HG02571 (cell line): Measurements from ENCODE around the gene ADGRA1.

Experiments
- ATAC-seq: cut with Tn5 transposase; IDR thresholded peaks from one replicate; pipeline ENCODE4 v1.9.1; 2021; ENCODE audit warnings: mild to moderate bottlenecking, moderate library complexity; ENCODE audit not compliant: unreplicated experiment

The ADGRA1 gene

DNA sequence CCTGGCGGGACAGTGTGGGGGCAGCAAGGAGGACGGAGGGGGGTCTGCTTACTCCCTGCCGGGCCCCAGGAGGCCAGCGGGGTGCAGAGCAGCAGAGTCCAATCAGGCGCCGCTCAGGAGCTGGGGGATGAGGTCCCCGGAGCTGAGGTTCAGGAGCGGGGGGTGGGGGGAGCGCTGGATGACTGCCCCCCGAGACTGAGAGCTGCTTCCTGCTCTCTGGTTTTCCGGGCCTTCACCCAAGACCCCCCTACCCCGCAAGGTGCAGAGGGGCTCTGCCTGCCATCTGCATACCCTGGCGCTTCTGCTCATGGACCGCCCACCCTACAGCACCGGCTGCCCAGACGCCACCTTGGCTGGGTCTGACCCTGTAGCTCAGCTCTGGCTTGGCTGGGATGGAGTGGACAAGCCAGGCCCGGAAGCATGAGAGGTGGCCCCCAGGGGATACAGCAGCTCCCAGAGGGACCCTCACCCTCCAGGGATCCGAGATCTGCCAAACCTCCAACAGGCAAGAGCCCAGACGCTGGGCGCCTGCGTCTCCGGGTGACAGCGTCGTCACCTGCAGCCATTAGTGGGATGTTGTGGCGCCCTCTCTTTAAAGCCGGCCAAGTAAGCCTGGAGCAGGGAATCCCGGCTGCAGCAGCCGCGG is 73.2 kb downstream of the ADGRA1 start:
- ATAC-seq = no peak

DNA sequence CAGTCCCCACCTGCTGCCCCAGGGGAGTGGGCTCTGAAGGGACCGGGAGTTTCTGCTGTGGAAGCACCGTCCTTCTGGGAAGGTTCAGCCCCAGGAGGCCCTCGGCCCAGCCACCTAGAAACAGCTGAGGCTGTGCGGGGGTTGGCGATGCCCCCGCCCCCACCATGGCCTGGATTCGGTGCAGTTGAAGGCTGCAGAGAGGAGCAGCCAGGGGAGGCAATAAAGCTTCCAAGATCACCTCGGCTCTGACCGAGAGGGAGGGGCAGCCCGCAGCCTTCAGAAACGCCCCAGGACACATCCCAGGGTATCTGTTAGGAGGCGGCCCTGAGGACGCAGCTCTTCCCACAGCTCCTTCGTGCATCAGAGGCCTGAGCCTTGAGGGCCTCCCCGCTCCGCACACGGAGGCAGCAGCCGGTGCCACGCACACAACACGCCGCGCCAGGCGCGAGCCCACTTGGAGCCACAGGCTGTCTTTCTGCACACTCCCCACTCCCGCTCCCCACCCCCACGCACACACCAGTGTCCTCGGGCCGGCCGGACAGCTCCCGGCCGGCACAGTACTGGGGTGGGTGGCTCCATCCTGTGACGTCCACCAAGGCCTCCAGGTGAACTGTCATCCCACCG is 73.9 kb downstream of the ADGRA1 start:
- ATAC-seq = no peak

DNA sequence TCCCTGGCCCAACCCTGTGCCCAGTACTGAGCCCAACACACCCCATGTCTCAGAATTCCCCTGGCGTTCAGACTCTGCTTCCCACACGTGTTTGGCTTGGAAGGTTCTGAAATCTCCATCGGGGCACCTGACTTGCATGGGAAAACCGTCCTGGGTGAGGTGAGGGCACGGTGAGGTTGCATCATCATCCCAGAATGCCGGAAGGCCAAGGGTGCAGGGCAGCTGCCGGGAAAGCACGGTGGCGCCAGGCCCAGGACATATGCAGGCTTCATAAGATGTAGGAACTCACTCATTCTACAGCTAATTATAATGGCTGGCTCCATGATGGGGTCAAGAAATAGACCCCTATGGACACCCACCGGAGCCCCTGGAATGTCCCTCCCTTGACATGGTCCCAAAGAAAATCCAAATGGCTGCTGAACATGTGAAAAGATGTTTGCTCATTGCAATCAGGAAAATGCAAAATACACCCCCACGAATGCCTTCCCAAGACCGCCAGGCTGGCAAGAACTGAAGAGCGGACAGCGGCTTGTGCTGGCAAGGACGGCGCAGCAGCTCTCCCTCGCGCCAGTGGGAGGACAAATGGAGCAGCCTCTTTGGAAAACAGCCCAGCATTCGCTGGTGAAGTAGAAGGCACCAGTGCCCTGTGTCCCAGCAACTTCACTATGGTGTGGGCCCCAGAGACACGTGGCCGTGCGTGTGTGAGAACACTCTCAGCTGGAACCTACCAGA is 74.6 kb downstream of the ADGRA1 start:
- no peak for ATAC-seq

DNA sequence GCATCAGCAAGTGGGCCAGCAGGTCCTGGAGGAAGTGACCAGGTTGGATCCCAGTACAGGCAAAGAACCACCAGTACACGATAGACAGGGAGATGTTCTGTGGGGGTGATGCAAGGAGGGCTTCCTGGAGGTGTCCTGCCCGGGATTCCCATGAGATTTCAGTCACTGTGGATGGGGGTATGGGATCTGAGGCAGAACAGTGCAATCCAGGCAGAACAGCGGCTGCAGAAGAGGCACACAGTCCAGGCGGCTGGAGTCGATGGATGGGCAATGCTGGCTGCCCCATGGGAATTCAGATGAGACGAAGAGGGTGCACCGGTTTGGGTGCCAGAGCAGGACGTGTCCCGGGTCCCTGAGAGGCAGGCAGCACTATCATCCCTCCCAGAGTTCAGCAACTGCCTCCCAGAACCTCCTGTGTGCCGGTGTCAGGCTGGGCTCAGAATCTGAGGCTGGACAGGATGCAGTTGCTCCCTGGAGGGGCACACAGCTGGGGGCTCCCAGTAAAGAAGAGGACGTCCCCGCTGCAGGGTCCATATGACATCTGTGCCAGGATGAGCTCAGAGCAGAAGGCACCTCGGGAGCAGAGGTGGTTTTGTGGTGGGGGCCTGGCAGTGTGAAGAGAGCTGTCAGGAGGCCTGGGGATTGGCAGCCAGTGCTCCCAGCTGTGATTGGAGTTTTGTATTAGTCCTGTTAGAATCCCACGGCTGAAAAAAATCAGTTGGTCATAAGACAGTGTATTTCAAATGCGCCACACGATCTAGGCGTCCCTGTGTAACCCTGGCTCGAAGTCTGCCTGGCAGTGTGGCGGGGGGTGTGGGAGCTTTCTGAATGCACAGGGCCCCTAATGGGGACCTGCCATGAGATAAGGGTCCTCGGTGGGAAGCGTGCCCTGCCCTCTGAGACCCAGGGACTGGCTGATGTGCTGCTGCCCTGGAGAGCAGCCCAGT is 75.5 kb downstream of the ADGRA1 start:
- ATAC-seq = no peak

DNA sequence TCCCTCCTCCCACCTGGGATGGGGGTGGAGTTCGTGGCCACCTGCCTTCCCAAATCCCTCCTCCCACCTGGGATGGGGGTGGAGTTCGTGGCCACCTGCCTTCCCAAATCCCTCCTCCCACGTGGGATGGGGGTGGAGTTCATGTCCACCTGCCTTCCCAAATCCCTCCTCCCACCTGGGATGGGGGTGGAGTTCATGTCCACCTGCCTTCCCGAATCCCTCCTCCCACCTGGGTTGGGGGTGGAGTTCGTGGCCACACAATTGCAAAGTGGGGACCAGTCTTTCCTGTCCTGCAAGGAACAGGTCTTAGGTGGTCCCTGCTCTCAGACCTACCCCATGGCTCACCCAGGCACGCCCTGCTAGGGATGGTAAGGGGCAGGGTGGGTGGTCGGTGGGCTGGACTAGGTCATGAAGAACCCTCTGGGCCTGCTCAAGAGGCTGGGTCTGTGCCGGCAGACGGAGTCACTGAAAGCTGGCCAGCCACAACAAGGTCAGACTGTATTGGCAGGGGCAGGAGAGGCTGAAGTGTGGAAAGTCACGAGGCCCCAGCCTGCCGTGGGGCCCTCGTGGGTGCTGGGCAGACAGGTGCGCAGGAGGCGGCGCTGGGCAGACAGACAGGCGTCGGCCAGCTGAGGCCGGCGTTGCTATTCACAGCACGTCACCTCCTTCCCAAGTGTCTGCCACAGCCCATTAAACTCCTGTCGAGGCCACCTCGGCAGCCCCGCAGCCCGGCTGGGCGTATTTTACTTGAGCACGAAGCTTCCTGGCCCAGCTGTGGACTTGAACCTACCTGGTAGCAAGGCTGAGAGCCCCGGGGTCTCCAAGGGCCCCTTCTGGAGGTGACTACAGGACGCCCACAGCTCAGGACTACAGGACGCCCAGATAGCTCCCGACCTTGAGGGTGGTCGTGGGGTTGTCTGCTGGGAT is 76.4 kb downstream of the ADGRA1 start:
- ATAC-seq = no peak

DNA sequence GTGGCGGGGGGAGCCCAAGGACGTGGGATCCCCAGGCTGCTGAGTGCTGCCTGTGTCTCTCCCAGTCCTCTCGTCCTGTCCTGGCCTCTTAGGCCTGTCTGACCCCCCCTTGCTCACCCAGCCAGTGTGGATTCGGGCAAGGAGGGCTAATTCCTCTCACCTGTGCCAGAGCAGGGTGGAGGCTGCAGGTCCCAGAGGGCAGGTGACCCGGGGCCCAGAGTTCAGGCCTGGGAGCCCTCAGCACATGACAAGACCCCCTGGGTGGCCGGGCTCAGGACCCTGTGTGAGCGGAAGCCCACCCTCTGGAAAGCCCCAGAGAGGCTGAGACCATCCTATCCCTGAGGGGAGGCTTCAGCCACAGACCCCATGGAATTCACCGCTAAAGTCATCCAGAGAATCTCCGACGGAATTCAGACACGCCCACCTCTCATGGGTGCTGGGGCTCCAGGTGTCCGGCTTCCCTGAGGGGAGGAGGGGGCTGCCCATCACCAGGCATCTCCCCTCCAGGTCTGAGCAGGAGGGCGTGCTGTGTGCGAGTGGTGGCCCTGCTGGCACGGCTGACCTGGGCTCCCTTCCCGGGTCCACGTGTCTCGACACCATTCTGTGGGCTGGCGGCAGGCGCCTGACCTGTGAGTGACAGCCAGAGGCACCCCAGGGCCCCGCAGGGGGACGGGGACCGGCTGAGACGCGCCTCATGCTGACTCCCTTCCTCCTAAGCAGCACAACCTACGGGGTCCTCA is 77.3 kb downstream of the ADGRA1 start:
- ATAC-seq = no peak

DNA sequence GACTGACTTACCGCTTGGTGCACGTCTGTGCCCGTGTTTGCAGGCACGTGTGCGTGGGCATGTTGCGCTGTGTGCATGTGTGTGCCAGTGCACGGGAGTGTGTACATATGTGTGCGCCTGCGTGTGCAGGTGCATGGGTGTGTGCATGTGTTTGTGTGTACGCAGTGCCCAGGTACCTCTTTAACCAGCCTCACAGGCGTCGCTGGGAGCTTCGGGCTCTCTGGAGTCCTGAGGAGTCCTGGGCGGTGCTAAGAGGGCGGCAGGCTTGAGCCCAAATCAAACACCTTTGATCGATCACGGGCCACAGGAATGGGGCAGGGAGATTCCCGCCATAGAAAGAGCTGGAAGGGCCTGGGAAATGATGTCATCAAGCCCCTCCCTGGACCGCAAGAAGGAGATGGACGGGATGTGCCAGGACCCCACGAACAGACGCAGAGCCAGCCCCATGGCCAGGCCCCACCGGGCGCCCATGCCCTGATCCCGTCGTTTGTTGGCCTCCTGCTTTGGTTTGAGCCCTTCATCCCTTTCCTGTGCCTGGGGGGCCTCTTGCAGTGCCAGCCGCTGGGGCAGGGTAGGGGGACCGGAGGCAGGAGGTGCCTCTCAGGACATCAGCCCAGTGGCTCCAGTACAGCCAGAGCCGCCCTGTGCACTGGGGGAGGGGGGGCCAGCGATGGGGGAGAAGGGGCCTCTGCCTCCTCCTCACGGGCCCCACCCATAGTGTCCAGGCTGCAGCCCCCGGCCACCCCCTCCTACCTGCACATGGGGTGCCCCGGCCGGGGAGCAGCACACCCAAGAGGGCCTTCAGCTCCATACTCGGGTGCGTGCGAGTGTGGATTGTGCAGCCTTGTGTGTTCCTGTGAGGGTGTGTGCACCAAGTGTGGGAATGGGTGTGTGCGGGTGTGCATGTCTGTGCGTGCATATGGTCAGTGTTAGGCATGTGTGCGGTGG is 78.1 kb downstream of the ADGRA1 start:
- no peak for ATAC-seq

DNA sequence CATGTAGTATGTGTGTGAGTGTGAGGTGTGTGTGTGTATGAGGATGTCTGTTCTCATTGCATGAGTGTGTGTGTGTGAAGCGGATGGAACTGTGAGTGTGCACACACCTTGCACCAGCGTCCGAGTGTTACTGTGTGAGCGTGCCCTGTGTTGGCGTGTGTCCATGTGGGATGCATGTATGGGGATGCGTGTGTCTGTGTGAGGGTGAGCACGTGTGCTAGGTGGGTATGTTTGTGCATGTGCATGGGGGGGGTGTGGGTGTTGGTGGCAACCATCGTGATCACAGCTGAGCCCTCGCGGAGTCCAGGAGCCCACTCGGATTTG is 78.7 kb downstream of the ADGRA1 start:
- no peak for ATAC-seq

DNA sequence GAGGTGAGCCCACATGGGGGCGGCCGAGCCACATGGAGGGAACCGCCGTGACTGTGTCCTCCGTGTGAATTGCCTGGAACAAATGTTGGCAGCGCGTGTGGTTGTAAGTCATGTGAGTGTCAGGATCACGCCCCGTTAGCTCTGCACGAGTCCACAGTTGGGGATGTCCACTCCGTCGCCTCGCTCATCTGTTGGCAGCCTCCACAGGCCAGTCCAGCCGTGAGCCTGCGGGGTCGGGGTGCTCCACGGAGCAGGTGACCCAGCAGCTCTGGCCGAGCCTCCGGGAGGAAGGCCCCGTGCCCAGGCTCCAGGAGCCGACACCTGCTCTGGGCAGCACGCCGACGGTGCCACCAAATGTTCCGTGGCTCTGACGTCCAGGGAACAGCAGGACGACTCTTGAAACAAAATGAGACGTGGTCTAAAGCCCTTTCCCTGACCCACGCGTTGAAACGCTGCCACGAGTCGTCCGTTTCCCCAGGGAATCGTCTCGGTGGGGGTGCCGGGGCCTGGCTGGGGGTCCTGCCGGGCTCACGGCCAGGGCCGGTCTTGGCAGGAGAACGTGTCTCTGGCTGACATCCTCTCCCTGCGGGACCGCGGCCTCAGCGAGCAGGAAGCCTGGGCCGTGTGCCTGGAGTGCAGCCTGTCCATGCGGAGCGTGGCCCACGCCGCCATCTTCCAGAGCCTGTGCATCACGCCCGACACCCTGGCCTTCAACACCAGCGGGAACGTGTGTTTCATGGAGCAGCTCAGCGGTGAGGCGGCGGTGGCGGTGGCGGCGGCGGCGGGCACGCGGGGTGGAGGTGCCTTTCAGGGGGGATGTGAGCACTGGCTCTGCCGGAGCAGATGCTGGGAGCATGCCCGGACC is 79.3 kb downstream of the ADGRA1 start:
- ATAC-seq = no peak

DNA sequence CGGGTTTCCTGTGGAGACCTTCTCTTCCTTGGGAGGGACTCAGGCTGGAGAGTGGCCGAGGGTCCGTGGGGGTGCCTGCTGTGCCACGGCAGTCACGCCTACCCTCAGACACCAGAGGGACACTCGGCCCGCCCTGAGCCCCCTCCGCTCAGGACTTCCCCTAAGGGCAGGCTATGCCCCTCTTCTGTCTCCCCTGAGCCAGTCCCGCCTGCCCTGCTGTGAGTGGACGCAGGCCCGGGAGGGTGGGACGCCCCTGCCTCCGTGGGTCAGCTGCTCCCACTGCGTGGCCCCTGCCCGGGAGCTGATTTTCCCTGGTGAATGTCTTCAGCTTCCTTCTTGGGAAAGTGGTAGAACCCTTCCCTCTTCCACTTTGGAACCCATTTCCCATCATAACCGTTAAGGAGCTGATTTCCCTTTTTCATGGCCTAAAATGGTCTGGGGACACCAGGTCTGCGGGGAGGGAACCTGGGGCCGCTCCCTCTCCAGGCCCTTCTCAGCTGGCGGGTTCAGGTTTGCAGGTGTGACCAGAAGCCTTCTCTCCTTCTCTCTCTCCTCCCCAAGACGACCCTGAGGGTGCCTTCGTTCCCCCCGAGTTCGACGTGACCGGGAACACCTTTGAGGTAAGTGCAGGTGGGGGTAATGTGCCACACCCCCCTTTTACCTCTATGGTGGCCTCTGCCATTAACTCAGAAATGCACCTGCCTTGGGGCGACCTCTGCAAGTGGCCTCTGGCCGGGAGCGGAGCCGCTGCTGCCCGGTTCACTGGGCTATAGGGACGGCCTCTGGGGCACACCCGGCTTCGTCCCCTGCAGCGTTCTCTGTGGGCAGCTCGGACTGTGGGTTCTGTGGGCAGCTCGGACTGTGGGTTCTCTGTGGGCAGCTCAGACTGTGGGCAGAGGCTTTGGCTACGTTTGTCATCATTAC is 80.2 kb downstream of the ADGRA1 start:
- ATAC-seq = no peak

DNA sequence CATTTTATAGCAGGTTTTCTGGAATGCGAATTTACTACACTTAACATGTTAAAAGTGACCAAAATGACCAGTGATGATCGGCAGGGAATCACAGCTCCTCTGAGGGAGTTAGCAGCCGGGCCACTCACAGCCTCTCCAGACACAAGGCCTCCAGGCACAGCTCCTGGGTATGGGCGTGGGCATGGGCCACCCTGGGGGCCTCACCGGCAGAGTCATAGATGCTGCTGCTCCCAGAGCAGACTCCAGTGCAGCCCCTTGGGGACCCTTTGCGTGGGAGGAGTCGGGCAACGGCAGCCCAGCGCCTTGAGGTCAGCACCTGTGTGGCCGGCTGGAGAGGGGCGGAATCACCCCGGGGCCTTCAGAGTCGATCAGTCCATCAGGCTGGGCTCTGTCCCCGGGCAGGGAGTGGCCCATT is 80.9 kb downstream of the ADGRA1 start:
- ATAC-seq = no peak

DNA sequence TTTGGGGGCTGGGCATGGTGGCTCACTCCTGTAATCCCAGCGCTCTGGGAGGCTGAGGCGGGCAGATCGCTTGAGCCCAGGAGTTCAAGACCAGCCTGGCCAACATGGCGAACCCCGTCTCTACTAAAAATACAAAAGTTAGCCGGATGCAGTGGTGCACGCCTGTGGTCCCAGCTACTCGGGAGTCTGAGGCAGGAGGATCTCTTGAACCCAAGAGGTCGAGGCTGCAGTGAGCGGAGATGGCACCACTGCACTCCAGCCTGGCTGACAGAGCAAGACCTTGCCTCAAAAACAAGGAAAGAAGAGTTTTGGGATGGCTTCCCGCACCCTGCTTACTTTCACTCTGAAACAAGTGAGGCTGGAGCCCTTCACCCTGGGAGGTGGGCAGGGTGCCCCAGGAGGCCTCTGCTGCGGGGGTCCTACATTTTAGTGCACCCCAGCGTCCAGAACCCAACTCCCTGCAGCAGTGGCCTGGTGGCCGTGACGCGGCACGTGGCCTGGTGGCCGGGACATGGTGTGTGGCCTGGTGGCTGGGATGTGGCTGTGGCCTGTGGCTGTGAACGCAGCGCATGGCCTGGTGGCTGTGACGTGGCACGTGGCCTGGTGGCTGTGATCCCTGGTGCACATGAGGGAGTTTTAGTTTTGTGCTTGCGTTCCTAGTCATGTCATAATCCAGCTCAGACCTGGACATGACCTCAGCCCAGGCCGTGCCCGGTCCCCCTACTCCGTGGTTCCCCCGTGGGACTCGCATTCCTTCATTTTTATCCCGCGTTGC is 81.6 kb downstream of the ADGRA1 start:
- ATAC-seq = no peak

DNA sequence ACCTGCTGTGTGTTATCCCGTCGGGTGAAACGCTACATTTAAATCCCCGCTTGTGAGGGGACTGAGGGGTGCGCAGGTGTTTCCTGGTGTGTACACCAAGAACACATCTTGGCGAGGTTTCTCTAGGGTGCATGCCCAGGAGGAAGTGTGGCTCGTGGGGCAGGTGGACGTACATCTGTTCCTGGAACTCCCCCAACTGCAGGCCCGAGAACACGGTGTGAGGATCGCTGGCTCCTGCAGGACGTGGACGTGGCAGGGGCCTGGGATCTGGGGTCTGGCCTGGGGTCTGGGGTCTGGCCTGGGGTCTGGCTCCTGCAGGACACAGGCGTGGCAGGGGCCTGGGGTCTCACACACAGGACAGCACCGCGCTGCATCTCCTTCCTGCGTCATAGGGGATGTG is 82.4 kb downstream of the ADGRA1 start:
- ATAC-seq = no peak

DNA sequence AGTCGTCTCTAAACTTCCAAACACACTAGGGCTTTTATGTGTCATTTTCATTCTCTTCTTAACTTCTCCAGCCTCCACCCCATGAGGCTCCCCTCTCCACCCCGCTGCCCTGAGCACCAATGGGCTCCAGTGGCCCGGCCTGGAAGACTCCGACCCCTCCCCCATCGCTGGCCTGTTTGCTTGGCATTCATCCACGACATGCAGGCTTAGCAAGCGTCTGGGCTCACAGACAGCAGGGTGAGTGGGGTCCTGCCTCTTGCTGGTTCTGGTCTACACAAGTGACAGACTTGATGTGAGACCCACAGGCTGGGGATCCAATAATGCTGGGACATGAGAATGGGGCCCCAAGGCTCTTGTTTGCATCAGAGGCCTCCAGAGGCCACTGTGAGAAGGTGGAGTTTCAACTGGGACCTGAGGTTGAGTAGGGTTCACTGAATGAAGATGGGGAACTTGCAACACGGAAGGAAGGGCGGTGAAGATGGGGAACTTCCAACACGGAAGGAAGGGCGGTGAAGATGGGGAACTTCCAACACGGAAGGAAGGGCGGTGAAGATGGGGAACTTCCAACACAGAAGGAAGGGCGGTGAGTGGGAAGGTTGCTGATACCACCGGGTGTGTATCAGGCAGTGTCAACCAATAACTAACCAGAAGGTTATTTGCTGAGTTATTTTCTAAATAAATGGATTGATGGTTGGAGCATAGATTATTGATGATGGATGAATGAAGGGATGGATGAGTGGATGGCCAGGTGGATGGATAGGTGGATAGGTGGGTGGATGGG is 86.3 kb downstream of the ADGRA1 start:
- no peak for ATAC-seq

DNA sequence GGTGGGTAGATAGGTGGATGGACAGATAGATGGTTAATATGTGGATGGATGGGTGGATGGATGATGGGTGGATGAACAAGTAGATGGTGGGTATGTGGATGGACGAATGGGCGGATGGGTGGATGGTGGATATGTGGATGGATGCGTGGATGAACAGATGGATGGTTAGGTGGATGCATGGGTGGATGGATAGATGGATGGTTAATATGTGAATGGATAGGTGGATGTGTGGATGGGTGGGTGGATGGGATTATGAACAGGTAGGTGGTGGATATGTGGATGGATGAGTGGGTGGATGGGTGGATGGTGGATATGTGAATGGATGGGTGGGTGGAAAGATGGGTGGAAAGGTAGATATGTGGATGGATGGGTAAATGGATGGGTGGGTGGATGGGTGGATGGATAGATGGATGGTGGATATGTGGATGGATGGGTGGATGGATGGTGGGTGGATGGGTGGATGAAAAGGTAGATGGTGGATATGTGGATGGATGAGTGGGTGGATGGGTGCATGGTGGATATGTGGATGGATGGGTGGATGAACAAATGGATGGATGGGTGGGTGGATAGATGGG is 87.1 kb downstream of the ADGRA1 start:
- no peak for ATAC-seq
